ENCODE results near the gene BCL2.

BCL2 gene

GRCh38 chr18:63297687-63298399 lies 21.7 kb downstream of the BCL2 start:
- Mint-ChIP-seq H3K36me3 (peaks cover 85% of the 10 kb centered on the region), H3K4me1 (peaks cover 70% of the 10 kb centered on the region), H3K4me3 (no peak overlapping the region), H3K9me3 (no peaks in the 10 kb centered on the region), H3K27ac (peak overlapping the region; percentile 87), H3K27me3 (no peaks in the 10 kb centered on the region)
- no peak for DNase-seq
- CTCF ChIA-PET: interaction anchor here (1.1 to 3.1 kb wide), 5 partner anchors 10 to 136 kb away, joined by 3 to 25 read pairs (median 5); partner anchors contain the start of gene BCL2

GRCh38 chr18:63293935-63294334 lies 25.6 kb downstream of the BCL2 start:
- Mint-ChIP-seq H3K9me3 (no peaks in the 10 kb centered on the region), H3K36me3 (peaks cover 79% of the 10 kb centered on the region), H3K27me3 (no peaks in the 10 kb centered on the region), H3K27ac (peak overlapping the region; percentile 31), H3K4me3 (no peak overlapping the region), H3K4me1 (peaks cover 31% of the 10 kb centered on the region)
- CTCF ChIA-PET: no interaction called here
- DNase-seq: no peak

GRCh38 chr18:63292831-63293683 lies 26.5 kb downstream of the BCL2 start:
- H3K36me3 Mint-ChIP-seq: peaks cover 71% of the 10 kb centered on the region
- no peaks in the 10 kb centered on the region for H3K9me3 Mint-ChIP-seq
- peak overlapping the region; percentile 31 for H3K27ac Mint-ChIP-seq
- CTCF ChIA-PET: interaction anchor here (0.9 to 1.9 kb wide), 2 partner anchors 22 to 25 kb away, joined by 4 to 8 read pairs; no protein-coding TSS in a partner anchor
- no peak overlapping the region for H3K4me3 Mint-ChIP-seq
- no peak for DNase-seq
- no peaks in the 10 kb centered on the region for H3K27me3 Mint-ChIP-seq
- H3K4me1 Mint-ChIP-seq: peaks cover 22% of the 10 kb centered on the region

GRCh38 chr18:63291278-63291677 lies 28.3 kb downstream of the BCL2 start:
- Mint-ChIP-seq H3K9me3 (no peaks in the 10 kb centered on the region), H3K27me3 (no peaks in the 10 kb centered on the region), H3K36me3 (peaks cover 59% of the 10 kb centered on the region), H3K4me1 (peaks cover 11% of the 10 kb centered on the region), H3K4me3 (peak overlapping the region; percentile 65), H3K27ac (peak overlapping the region; percentile 80)
- DNase-seq: no peak
- CTCF ChIA-PET: no interaction called here

- H3K27ac Mint-ChIP-seq: peak overlapping the region; percentile 80
- H3K9me3 Mint-ChIP-seq: no peaks in the 10 kb centered on the region
- H3K36me3 Mint-ChIP-seq: peaks cover 54% of the 10 kb centered on the region
- peak overlapping the region; percentile 65 for H3K4me3 Mint-ChIP-seq
- CTCF ChIA-PET: interaction anchor here (0.7 kb wide), 1 partner anchor 18 kb away, joined by 4 read pairs; no protein-coding TSS in a partner anchor
- peak; percentile 69 for DNase-seq
- no peaks in the 10 kb centered on the region for H3K27me3 Mint-ChIP-seq
- peaks cover 10% of the 10 kb centered on the region for H3K4me1 Mint-ChIP-seq
Measured at GRCh38 chr18:63290821-63291200, 28.8 kb downstream of the BCL2 start.

GRCh38 chr18:63290166-63290820 lies 29.3 kb downstream of the BCL2 start:
- H3K27me3 Mint-ChIP-seq: no peaks in the 10 kb centered on the region
- no peaks in the 10 kb centered on the region for H3K9me3 Mint-ChIP-seq
- peaks cover 5% of the 10 kb centered on the region for H3K4me1 Mint-ChIP-seq
- no peak for DNase-seq
- CTCF ChIA-PET: interaction anchor here (0.7 kb wide), 1 partner anchor 18 kb away, joined by 4 read pairs; no protein-coding TSS in a partner anchor
- H3K4me3 Mint-ChIP-seq: peak overlapping the region; percentile 65
- peaks cover 51% of the 10 kb centered on the region for H3K36me3 Mint-ChIP-seq
- H3K27ac Mint-ChIP-seq: peak overlapping the region; percentile 80

- no peak overlapping the region for H3K27ac Mint-ChIP-seq
- no peaks in the 10 kb centered on the region for H3K27me3 Mint-ChIP-seq
- no peak for DNase-seq
- H3K36me3 Mint-ChIP-seq: peaks cover 55% of the 10 kb centered on the region
- peaks cover 11% of the 10 kb centered on the region for H3K4me1 Mint-ChIP-seq
- no peak overlapping the region for H3K4me3 Mint-ChIP-seq
- H3K9me3 Mint-ChIP-seq: no peaks in the 10 kb centered on the region
- CTCF ChIA-PET: interaction anchor here (0.6 to 1.8 kb wide), 4 partner anchors 10 to 156 kb away, joined by 3 to 6 read pairs (median 4); no protein-coding TSS in a partner anchor
Measured at GRCh38 chr18:63288311-63288710, 31.3 kb downstream of the BCL2 start.

GRCh38 chr18:63287691-63288220 lies 31.8 kb downstream of the BCL2 start:
- Mint-ChIP-seq H3K36me3 (peaks cover 51% of the 10 kb centered on the region), H3K4me1 (peaks cover 12% of the 10 kb centered on the region), H3K9me3 (no peaks in the 10 kb centered on the region), H3K4me3 (no peak overlapping the region), H3K27me3 (no peaks in the 10 kb centered on the region), H3K27ac (no peak overlapping the region)
- DNase-seq: no peak
- CTCF ChIA-PET: interaction anchor here (1.0 to 1.8 kb wide), 3 partner anchors 11 to 30 kb away, joined by 3 to 6 read pairs (median 5); no protein-coding TSS in a partner anchor

- Mint-ChIP-seq H3K27me3 (no peaks in the 10 kb centered on the region), H3K36me3 (peaks cover 48% of the 10 kb centered on the region), H3K27ac (no peak overlapping the region), H3K4me1 (peaks cover 17% of the 10 kb centered on the region), H3K9me3 (no peaks in the 10 kb centered on the region), H3K4me3 (no peak overlapping the region)
- CTCF ChIA-PET: interaction anchor here (1.7 kb wide), 1 partner anchor 31 kb away, joined by 5 read pairs; no protein-coding TSS in a partner anchor
- no peak for DNase-seq
Measured at GRCh38 chr18:63286926-63287325, 32.6 kb downstream of the BCL2 start.

- Mint-ChIP-seq H3K9me3 (no peaks in the 10 kb centered on the region), H3K4me3 (no peak overlapping the region), H3K4me1 (peaks cover 24% of the 10 kb centered on the region), H3K36me3 (peaks cover 45% of the 10 kb centered on the region), H3K27me3 (no peaks in the 10 kb centered on the region), H3K27ac (no peak overlapping the region)
- no peak for DNase-seq
- CTCF ChIA-PET: no interaction called here
Measured at GRCh38 chr18:63284827-63285733, 34.5 kb downstream of the BCL2 start.

GRCh38 chr18:63284173-63284799 lies 35.3 kb downstream of the BCL2 start:
- Mint-ChIP-seq H3K9me3 (no peaks in the 10 kb centered on the region), H3K36me3 (peaks cover 47% of the 10 kb centered on the region), H3K4me1 (peaks cover 28% of the 10 kb centered on the region), H3K27me3 (no peaks in the 10 kb centered on the region), H3K4me3 (no peak overlapping the region), H3K27ac (no peak overlapping the region)
- CTCF ChIA-PET: no interaction called here
- no peak for DNase-seq

GRCh38 chr18:63283305-63284094 lies 36.1 kb downstream of the BCL2 start:
- no peak for DNase-seq
- Mint-ChIP-seq H3K27me3 (no peaks in the 10 kb centered on the region), H3K9me3 (no peaks in the 10 kb centered on the region), H3K36me3 (peaks cover 54% of the 10 kb centered on the region), H3K4me1 (peaks cover 35% of the 10 kb centered on the region), H3K27ac (peak overlapping the region; percentile 34), H3K4me3 (no peak overlapping the region)
- CTCF ChIA-PET: no interaction called here
